Left ventricle myocardium inferior (tissue), 1 donor: ENCODE data around the gene HYAL3. TPM values are rescaled to one million over a fixed set of nuclear protein-coding genes. Genes with fewer than 3 reads are reported as not detected.
A peak's percentile ranks its signal among the peaks of the same experiment; 100 is the strongest.

Experiments
- DNase-seq: peaks from one replicate; pipeline ENCODE4 v3.0.0-alpha.2; 2020
- H3K27ac ChIP-seq: fragments of 200-600 bp; replicated peaks from 2 replicates; pipeline ENCODE4 v1.8.0; 2021
- H3K27me3 ChIP-seq: fragments of 200-600 bp; 2 replicates; pipeline ENCODE4 v1.8.0; 2021; ENCODE audit warnings: low read depth
- H3K36me3 ChIP-seq: fragments of 200-600 bp; 2 replicates; pipeline ENCODE4 v1.8.0; 2021
- H3K4me1 ChIP-seq: fragments of 200-600 bp; 2 replicates; pipeline ENCODE4 v1.8.0; 2021
- H3K4me3 ChIP-seq: fragments of 200-600 bp; 2 replicates; pipeline ENCODE4 v1.8.0; 2021; ENCODE audit warnings: mild to moderate bottlenecking, moderate library complexity
- H3K9me3 ChIP-seq: fragments of 200-600 bp; replicated peaks from 2 replicates; pipeline ENCODE4 v1.8.0; 2021
- intact Hi-C: fragments of 100-400 bp; cut with micrococcal nuclease; formaldehyde crosslinking; loops from one replicate; pipeline ENCODE4 v1.11.0; 2022
- total RNA-seq: library from RNA; stranded (reverse); fragmentation: NEBNext Ultra II Directional; extraction: Animal tissue kit (Norgen Biotek cat#: 25700); gene quantifications from one replicate; pipeline ENCODE4 v1.2.1, GENCODE V29; 2021
- TF ChIP-seq, protein P1 (sequence below): fragments of 200-600 bp; IDR thresholded peaks from 2 replicates; pipeline ENCODE4 v1.8.0; 2021; ENCODE audit warnings: antibody characterized with exemption, mild to moderate bottlenecking, borderline replicate concordance
- donor health status: DM: no; HTN: yes; CAD: no; lungs with severe emphysema.

Gene HYAL3
- total RNA-seq, 1 donor from 2014 or later = 1.2 TPM

DNA sequence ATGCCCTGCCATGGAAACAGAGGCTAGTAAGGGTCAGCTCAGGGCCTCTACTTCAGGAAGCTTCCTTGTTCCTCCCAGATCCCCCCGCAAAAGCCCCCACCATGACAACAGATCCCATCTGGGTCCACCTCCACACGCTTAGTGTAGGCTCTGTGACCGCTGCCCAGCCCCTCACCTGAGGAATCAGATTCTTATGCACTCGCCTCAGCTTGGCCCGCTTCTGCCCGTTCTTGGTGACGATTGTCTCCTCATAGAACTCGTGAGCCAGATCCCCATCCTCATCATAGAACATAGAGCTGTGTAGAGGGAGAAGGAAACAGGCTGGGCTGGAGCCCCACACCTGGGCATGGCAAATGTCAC is 27.0 kb upstream of the HYAL3 start:
- Histone ChIP-seq H3K36me3 (peaks cover 41% of the 10 kb centered on the region), H3K4me3 (no peak overlapping the region), H3K4me1 (peaks cover 83% of the 10 kb centered on the region), H3K9me3 (no peaks in the 10 kb centered on the region), H3K27ac (no peak overlapping the region), H3K27me3 (no peaks in the 10 kb centered on the region)
- intact Hi-C loops = no loop called here
- TF ChIP-seq, protein P1, sequence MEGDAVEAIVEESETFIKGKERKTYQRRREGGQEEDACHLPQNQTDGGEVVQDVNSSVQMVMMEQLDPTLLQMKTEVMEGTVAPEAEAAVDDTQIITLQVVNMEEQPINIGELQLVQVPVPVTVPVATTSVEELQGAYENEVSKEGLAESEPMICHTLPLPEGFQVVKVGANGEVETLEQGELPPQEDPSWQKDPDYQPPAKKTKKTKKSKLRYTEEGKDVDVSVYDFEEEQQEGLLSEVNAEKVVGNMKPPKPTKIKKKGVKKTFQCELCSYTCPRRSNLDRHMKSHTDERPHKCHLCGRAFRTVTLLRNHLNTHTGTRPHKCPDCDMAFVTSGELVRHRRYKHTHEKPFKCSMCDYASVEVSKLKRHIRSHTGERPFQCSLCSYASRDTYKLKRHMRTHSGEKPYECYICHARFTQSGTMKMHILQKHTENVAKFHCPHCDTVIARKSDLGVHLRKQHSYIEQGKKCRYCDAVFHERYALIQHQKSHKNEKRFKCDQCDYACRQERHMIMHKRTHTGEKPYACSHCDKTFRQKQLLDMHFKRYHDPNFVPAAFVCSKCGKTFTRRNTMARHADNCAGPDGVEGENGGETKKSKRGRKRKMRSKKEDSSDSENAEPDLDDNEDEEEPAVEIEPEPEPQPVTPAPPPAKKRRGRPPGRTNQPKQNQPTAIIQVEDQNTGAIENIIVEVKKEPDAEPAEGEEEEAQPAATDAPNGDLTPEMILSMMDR = no peak
- no peak for DNase-seq

GRCh38 chr3:50325497-50326181 is 26.4 kb upstream of the HYAL3 start:
- H3K27me3 ChIP-seq = no peaks in the 10 kb centered on the region
- peak overlapping the region; percentile 99 for H3K27ac ChIP-seq
- H3K36me3 ChIP-seq = peaks cover 36% of the 10 kb centered on the region
- no peaks in the 10 kb centered on the region for H3K9me3 ChIP-seq
- no peak for DNase-seq
- H3K4me1 ChIP-seq = peaks cover 83% of the 10 kb centered on the region
- intact Hi-C loops = no loop called here
- no peak overlapping the region for H3K4me3 ChIP-seq
- TF ChIP-seq, protein P1 = no peak

- TF ChIP-seq, protein P1 = no peak
- no peaks in the 10 kb centered on the region for H3K9me3 ChIP-seq
- H3K4me1 ChIP-seq = peaks cover 84% of the 10 kb centered on the region
- peaks cover 31% of the 10 kb centered on the region for H3K36me3 ChIP-seq
- no peak for DNase-seq
- intact Hi-C loops = no loop called here
- H3K27ac ChIP-seq = peak overlapping the region; percentile 99
- H3K27me3 ChIP-seq = no peaks in the 10 kb centered on the region
- H3K4me3 ChIP-seq = no peak overlapping the region
These were observed 25.9 kb upstream of the HYAL3 start for GRCh38 chr3:50325113-50325480.

- Histone ChIP-seq H3K27me3 (no peaks in the 10 kb centered on the region), H3K27ac (peak overlapping the region; percentile 99), H3K36me3 (peaks cover 31% of the 10 kb centered on the region), H3K4me1 (peaks cover 90% of the 10 kb centered on the region), H3K9me3 (no peaks in the 10 kb centered on the region), H3K4me3 (peak overlapping the region; percentile 86)
- intact Hi-C loops = no loop called here
- DNase-seq = peak; percentile 74
- TF ChIP-seq, protein P1 = peak; percentile 92
These were observed 25.3 kb upstream of the HYAL3 start for GRCh38 chr3:50324351-50325112.

GRCh38 chr3:50323614-50324199 is 24.5 kb upstream of the HYAL3 start:
- intact Hi-C loops = no loop called here
- H3K4me1 ChIP-seq = peaks cover 93% of the 10 kb centered on the region
- peaks cover 33% of the 10 kb centered on the region for H3K36me3 ChIP-seq
- peak overlapping the region; percentile 86 for H3K4me3 ChIP-seq
- no peaks in the 10 kb centered on the region for H3K27me3 ChIP-seq
- TF ChIP-seq, protein P1 = no peak
- H3K9me3 ChIP-seq = no peaks in the 10 kb centered on the region
- H3K27ac ChIP-seq = peak overlapping the region; percentile 99
- DNase-seq = peak; percentile 74
